Epithelial cell of esophagus (primary cell): ENCODE measurements around the gene TUBGCP3.

Source experiments
- DNase-seq: peaks from one replicate; pipeline ENCODE4 v3.0.0; 2010; ENCODE audit warnings: low read depth
- H3K4me3 ChIP-seq: 2 replicates; pipeline ENCODE4 v1.5.1; 2011; ENCODE audit warnings: mild to moderate bottlenecking, low read length, control low read depth
- TF ChIP-seq, protein P1 (sequence below): IDR thresholded peaks from 2 replicates; pipeline ENCODE4 v1.5.1; 2011; ENCODE audit warnings: low read depth, mild to moderate bottlenecking, low read length, control low read depth, inconsistent platforms; ENCODE audit not compliant: insufficient read depth; ENCODE audit errors: missing control alignments

TUBGCP3 gene

DNA sequence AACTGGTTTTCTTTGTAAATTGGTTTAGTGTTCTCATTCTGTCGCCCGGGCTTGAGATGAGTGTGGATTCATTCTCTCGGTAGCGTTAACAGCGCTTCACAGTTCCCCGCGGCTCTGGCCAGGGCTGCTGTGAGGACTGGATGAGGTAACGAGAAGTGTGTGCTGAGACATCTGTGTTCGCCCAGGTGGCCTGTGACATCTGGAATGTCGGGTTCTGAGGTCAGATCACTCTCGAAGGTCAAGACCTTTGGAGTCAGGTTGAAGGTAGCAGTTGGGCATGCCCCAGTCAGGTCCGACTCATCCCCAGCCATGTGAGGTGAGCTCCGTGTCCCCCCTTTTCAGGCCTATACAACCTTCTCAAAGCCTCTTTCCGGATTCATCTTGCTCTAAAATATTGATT is 13.4 kb upstream of the TUBGCP3 start:
- DNase-seq: no peak

GRCh38 chr13:112596235-112596634 is 8.3 kb upstream of the TUBGCP3 start:
- TF ChIP-seq, protein P1, sequence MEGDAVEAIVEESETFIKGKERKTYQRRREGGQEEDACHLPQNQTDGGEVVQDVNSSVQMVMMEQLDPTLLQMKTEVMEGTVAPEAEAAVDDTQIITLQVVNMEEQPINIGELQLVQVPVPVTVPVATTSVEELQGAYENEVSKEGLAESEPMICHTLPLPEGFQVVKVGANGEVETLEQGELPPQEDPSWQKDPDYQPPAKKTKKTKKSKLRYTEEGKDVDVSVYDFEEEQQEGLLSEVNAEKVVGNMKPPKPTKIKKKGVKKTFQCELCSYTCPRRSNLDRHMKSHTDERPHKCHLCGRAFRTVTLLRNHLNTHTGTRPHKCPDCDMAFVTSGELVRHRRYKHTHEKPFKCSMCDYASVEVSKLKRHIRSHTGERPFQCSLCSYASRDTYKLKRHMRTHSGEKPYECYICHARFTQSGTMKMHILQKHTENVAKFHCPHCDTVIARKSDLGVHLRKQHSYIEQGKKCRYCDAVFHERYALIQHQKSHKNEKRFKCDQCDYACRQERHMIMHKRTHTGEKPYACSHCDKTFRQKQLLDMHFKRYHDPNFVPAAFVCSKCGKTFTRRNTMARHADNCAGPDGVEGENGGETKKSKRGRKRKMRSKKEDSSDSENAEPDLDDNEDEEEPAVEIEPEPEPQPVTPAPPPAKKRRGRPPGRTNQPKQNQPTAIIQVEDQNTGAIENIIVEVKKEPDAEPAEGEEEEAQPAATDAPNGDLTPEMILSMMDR: no peak
- DNase-seq: no peak
- no peak overlapping the region for H3K4me3 ChIP-seq

More for the DNA sequence above, 13.4 kb upstream of the TUBGCP3 start:
- no peak overlapping the region for H3K4me3 ChIP-seq
- TF ChIP-seq, protein P1: no peak

DNA sequence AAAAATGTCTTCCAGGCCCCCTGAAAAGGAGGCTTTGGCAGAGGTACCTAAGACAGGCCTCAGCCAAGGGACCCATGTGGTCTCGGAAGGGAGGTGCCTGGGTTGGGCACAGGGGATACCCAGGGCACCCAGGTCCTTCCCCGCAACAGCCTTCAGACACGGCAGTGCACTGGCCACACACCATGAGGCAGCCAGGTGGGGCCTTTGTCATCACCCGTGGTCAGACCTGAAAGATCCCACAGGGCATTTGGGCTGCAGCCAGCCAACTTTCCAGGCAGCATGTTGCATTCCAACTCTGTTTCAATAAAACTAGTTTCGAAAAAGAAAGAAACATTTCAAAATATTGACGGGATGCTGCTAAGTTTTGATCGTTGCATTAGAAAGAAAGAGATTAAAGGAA is 4.7 kb upstream of the TUBGCP3 start:
- TF ChIP-seq, protein P1: no peak
- DNase-seq: peak; percentile 27
- H3K4me3 ChIP-seq: no peak overlapping the region

DNA sequence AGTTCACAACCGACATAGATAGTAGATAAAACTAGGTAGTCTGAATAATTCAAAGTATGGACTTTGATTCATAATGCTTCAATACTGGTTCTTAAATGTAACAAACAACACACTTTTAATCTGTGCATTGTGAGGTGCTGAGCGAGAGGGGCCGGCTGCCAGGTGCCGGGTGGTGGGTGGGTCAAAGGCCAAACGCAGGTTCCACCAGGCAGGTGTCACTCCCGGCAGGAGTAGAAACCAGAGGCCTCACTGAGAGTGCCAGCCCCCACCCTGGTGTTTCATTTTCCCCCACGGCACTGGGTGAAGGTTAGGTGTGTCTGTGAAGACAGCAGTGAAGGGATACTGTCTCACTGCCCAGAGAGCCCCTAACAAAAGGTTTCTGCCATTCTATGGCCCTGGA is 4.2 kb upstream of the TUBGCP3 start:
- TF ChIP-seq, protein P1: no peak
- no peak for DNase-seq
- no peak overlapping the region for H3K4me3 ChIP-seq

GRCh38 chr13:112588490-112589297 is 741 bp upstream of the TUBGCP3 start:
- no peak for DNase-seq
- peak overlapping the region; percentile 86 for H3K4me3 ChIP-seq
- TF ChIP-seq, protein P1: no peak

- peak overlapping the region; percentile 86 for H3K4me3 ChIP-seq
- DNase-seq: peak; percentile 75
- TF ChIP-seq, protein P1: no peak
Observed at GRCh38 chr13:112587212-112587763, 665 bp downstream of the TUBGCP3 start.
